Colonic mucosa (tissue), 4 donors: ENCODE measurements around the gene CEP41. TPM values are rescaled to one million over a fixed set of nuclear protein-coding genes. Genes with fewer than 3 reads are reported as not detected.

ENCODE experiments used
- DNase-seq: peaks from one replicate; pipeline ENCODE4 v3.0.0-alpha.2; 2020
- H3K27ac ChIP-seq: fragments of 200-600 bp; one replicate; pipeline ENCODE4 v1.8.0; 2021
- H3K27me3 ChIP-seq: fragments of 200-600 bp; one replicate; pipeline ENCODE4 v1.8.0; 2021
- H3K36me3 ChIP-seq: fragments of 200-600 bp; one replicate; pipeline ENCODE4 v1.8.0; 2021
- H3K4me1 ChIP-seq: fragments of 200-600 bp; one replicate; pipeline ENCODE4 v1.8.0; 2021; ENCODE audit warnings: mild to moderate bottlenecking
- H3K4me3 ChIP-seq: fragments of 200-600 bp; one replicate; pipeline ENCODE4 v1.8.0; 2021
- H3K9ac ChIP-seq, 2 donors: one replicate each; pipeline ENCODE4 v1.7.0; 2013; ENCODE audit warnings: control low read depth in 2 of 2, low read depth in 2 of 2, low read length in 2 of 2
- H3K9me3 ChIP-seq: fragments of 200-600 bp; one replicate; pipeline ENCODE4 v1.8.0; 2021
- CTCF ChIP-seq: fragments of 200-600 bp; IDR thresholded peaks from one replicate; pipeline ENCODE4 v1.8.0; 2022; ENCODE audit warnings: antibody characterized with exemption, mild to moderate bottlenecking
- intact Hi-C: fragments of 100-400 bp; cut with DNase I; formaldehyde crosslinking; loops from one replicate; pipeline ENCODE4 v1.14.1; 2022
- total RNA-seq, 2 donors: library from RNA; stranded (reverse); fragmentation: NEBNext Ultra II Directional in 1 of 2; extraction: Animal tissue kit (Norgen Biotek cat#: 25700) in 1 of 2; gene quantifications; one replicate each; pipeline ENCODE4 v1.2.1, GENCODE V29; 2021
- donor health status: healthy.
- donor health status: DM: no; HTN: no; CAD: no.
- donor health status: DM: no; HTN: no; CAD: no.

CEP41 gene
- total RNA-seq, 2 donors from 2014 or later, result 6.9 to 13.6 TPM

GRCh38 chr7:130473289-130473688 is 32.5 kb upstream of the CEP41 start:
- Histone ChIP-seq H3K9me3 (no peaks in the 10 kb centered on the region), H3K4me3 (no peak overlapping the region), H3K27me3 (no peaks in the 10 kb centered on the region), H3K4me1 (no peaks in the 10 kb centered on the region), H3K36me3 (no peaks in the 10 kb centered on the region), H3K9ac (no peak overlapping the region), H3K27ac (no peak overlapping the region)
- intact Hi-C loops, result no loop called here
- DNase-seq, result no peak
- no peak for TF ChIP-seq CTCF

GRCh38 chr7:130471974-130472373 is 31.2 kb upstream of the CEP41 start:
- intact Hi-C loops, result no loop called here

GRCh38 chr7:130468612-130469011 is 27.8 kb upstream of the CEP41 start:
- TF ChIP-seq CTCF, result no peak
- no peak for DNase-seq
- H3K36me3 ChIP-seq, result no peaks in the 10 kb centered on the region
- intact Hi-C loops, result no loop called here
- no peaks in the 10 kb centered on the region for H3K9me3 ChIP-seq
- no peaks in the 10 kb centered on the region for H3K27me3 ChIP-seq
- no peak overlapping the region for H3K27ac ChIP-seq
- no peak overlapping the region for H3K4me3 ChIP-seq
- H3K9ac ChIP-seq, result no peak overlapping the region
- H3K4me1 ChIP-seq, result peaks cover 6% of the 10 kb centered on the region

More at GRCh38 chr7:130471974-130472373, 31.2 kb upstream of the CEP41 start:
- TF ChIP-seq CTCF, result no peak
- Histone ChIP-seq H3K9ac (no peak overlapping the region), H3K36me3 (no peaks in the 10 kb centered on the region), H3K27me3 (no peaks in the 10 kb centered on the region), H3K9me3 (no peaks in the 10 kb centered on the region), H3K4me1 (no peaks in the 10 kb centered on the region), H3K4me3 (no peak overlapping the region), H3K27ac (no peak overlapping the region)
- no peak for DNase-seq

GRCh38 chr7:130463553-130464434 is 23.0 kb upstream of the CEP41 start:
- intact Hi-C loops, result no loop called here
- H3K4me3 ChIP-seq, result no peak overlapping the region
- no peak overlapping the region for H3K9ac ChIP-seq
- DNase-seq, result no peak
- H3K4me1 ChIP-seq, result peaks cover 8% of the 10 kb centered on the region
- H3K27ac ChIP-seq, result no peak overlapping the region
- no peaks in the 10 kb centered on the region for H3K9me3 ChIP-seq
- H3K36me3 ChIP-seq, result no peaks in the 10 kb centered on the region
- H3K27me3 ChIP-seq, result no peaks in the 10 kb centered on the region
- no peak for TF ChIP-seq CTCF

- no peak overlapping the region for H3K4me3 ChIP-seq
- peaks cover 8% of the 10 kb centered on the region for H3K4me1 ChIP-seq
- TF ChIP-seq CTCF, result no peak
- H3K27me3 ChIP-seq, result no peaks in the 10 kb centered on the region
- no peak for DNase-seq
- intact Hi-C loops, result no loop called here
- no peaks in the 10 kb centered on the region for H3K9me3 ChIP-seq
- H3K9ac ChIP-seq, result no peak overlapping the region
- no peaks in the 10 kb centered on the region for H3K36me3 ChIP-seq
- H3K27ac ChIP-seq, result no peak overlapping the region
These were observed 20.5 kb upstream of the CEP41 start for GRCh38 chr7:130461272-130461671.
